GM19238 (cell line): ENCODE results near the gene TRABD2B.

Source experiments
- DNase-seq: peaks from one replicate; pipeline ENCODE4 v3.0.0; 2011; ENCODE audit warnings: low spot score; ENCODE audit not compliant: insufficient read length

TRABD2B gene

DNA sequence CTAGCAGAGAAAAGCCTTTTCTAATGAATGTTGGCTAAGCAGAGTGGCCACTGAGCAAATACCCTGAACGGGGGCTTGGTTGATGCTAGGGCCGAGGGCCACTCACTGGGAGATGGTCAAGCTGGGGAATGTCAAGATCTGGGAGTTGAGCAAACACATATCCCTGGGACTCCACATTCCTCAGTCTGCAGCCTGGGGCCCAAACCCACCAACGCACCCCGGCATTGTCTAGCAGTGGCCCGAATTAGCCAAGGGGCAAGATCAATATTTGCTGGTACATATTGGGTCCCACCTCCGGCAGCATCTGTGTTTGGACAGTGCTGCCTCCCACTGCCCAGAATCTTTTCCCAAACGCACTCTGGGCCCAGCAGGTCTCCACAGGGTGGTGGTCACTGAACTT, 144.1 kb downstream of the TRABD2B start:
- DNase-seq: no peak

DNA sequence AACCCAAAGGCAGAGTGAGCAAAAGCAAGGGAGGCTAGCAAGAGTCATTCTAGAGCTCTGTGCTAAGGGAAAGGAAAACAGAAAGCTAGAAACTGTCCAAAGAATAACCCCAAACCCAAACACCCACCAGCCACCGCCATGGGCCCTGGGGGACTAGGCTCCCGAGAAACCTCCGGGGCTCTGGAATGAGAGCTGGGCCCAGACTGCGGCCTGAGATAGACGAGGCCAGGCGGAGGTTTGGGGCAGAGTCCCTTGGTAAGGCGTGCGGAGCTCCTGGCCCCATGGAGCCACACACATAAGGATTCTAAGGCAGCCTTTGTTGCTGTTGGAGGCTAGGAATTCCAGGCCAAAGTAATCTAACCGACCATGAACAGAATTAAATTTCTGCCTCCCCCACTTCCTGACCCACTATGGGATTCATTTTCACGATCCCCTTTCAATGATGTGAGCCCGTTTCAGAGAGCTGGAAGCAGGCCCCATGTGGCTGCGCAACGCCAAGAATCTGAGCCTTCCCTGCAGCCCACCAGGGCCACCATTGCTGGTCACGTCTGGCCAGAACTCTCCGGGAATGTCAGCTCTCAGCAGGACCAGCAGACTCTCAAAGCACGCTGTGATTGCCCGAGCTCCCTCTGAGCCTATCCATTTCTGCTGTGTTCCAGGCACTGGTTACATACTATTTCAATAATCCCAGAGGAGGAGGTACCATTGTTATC, 145.0 kb downstream of the TRABD2B start:
- DNase-seq: no peak

DNA sequence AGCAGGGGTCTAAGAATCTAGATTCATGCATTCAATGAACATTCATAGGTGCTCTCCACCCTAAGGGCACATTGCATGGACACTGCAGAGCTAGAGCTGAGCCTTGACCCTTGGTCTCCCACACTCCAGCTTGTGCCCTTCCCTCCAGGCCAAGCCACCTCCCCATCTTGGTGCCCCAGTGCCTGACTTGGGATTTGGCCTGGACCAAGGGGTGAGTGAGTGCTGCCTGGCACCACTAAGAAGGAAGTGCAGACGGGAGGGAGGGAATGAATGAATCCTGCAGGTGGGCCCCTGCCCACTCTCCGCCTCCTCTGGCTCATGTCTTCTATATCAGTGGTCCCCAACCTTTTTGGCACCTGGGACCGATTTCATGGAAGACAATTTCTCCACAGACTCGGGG, 146.7 kb downstream of the TRABD2B start:
- DNase-seq: no peak

DNA sequence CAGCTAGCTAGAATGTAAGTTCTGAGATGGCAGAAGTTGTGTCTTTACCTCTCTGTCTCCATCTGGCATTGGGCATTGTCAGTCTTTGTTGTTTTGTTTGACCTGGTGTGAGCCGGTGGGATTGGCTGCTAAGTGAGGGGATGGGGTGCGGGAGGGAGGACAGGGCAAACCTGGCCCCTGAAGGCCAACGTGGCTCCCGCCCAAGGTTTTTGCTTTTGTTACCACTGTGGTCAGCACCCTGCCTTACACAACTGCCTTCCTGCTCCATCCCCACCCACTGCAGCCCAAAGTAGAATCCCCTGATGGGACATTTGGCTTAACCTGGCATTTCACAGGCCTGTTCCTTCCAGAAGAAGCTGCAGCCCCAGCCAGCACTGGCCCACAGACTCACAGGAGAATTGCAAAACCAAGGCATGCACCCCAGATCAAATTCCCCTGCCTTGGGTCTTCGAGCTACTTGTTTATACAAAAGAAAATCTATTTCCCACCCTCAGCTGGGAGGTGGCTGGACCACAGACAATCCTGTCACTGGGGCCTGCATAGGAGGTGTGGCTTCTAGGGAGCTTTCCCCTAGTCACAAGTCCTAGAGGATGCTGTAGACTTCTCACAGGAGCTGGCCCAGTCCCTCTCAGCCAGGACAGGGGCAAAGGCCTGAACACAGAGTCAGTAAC, 147.5 kb downstream of the TRABD2B start:
- no peak for DNase-seq

DNA sequence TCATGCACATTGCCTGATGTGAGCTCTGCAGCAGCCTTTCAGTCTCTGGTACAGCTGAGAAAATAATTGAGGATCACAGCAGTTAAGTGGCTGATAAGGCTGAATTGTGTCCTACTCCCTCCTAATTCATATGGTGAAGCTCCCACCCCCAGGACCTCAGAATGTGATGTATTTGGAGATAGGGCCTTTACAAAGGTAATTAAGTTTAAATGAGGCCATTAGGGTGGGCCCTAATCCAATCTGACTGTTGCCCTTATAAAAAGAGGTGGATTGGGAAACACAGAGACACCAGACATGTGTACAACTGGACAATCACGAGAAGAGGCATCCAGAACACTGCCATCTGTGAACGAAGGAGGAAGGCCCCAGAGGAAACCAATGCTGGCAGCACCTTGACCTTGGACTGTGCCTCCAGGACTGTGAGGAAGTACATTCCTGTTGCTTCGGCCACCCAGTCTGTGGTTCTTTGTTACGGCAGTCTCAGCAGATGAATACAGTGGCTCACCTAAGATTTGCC, 148.1 kb downstream of the TRABD2B start:
- DNase-seq: no peak

DNA sequence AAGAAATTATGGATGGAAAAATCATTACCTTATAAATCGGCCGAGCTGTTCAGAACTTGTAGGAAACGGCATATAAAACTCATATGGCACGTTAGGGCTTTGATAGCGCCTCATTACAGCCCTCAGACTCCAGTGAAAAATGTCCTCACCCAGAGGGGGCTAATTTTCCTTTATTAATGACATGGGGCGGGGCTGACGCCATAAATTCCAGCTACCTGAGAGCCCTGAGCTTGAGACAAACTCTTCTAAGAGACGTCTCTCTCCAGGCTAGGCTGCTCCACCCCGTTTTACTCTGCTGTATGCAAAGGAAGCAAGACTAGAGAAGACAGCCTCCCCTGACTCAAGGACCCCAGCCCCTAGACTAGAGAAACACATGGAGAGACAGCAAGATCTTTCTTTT, 149.4 kb downstream of the TRABD2B start:
- DNase-seq: no peak

DNA sequence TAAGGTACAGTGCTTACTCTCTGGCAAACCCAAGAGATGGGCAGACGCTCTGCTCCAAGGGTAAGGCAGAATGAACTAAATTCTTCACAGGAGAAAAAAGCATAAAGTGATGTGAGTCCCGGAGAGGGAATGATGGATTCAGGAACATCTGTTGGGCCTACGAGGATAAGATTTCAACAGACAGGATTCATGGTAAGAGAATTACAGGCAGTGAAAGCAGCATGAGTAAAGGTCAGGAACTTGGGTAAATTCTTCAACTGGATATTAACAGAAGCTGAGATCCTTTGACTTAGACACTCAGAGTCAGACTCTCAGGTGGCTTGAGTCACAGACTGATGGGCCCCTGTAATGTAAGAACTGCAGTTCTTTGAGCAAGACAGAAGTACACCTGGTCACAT, 152.6 kb downstream of the TRABD2B start:
- no peak for DNase-seq

DNA sequence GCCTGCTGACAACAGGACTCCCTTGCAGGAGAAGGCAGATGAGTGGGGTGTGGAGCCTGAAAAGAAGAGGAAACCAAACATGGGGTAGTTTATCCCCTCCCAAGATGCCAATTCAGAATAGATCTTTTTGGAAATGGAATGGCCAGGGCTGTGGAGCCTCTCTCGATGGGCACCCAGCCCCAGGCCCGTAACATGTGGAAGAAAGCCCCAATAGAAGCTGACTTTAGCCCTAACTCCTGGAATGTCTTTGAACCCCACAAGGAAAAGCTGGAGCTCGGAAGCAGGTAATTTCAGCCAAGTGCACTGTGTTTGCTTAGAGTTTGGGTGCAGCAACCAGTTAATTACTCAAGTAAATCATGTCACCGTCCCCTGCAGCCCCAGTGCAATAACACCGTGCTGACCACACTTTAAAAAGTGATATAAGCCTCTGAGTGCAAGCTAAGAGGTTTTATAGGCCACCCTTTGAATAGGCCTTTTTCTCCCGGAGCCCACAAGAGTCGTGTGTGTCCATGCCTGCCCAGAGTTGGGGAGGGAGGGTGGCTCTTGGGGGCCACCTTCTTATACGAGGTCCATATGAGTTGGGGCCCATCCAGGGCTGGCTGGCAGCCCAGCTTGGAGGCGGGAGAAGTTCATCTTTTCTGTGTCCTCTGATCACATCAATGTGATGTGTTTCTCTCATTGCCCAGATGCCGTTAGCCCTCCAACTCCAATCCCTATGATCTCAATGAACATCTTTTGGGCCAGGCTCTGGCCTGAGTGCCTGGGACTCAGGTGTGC, 153.2 kb downstream of the TRABD2B start:
- no peak for DNase-seq

DNA sequence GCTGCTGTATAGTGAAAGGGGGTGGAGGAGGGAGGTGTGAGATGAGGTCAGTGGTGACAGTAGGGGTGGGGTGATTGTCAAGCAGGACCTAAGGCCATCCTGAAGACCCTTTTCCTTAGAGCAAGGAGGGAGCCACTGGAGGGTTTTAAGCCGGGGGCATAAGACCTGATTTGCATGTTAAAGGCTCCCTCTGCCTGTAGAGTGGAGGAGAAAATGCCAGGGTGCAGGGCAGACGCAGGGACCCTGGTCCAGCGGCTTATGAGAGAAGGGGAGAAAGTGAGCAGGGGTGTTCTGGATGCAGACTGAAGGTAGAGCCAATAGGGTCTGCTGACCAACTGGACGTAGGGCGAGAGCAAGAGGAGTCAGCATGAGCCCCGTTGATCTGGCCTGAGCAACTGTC, 154.1 kb downstream of the TRABD2B start:
- no peak for DNase-seq

DNA sequence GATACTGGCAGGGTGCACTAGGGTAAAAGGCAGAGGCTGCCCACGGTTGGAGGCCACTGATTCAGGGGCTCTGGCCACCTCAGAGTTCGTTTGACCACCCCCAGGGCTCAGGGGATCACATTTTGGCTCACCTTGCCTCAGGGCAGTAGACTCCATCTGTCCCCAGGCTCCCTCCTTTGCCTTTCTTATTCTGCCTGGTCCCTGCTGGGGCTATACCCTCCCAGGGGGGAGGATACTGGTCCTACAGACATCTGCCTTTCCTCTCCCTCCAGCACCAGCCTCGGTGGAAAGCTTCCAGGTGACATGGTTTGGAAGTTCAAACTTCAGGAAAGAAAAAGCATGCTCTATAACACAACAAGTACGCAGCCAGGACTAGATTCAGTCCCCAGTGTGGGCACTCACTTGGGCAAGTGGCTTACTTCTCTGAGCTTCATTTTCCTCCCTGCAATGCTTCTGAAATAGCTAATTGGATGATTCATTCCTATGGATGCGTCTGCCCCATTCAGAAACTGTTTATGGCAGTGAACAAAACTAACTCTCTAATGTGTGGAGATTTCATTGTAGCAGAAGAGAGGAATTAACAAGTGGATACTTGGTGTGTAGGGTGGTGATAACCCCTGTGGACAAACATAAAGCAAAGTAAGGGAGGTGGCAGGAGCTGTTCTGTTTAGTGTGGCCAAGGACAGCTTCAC, 154.8 kb downstream of the TRABD2B start:
- no peak for DNase-seq

DNA sequence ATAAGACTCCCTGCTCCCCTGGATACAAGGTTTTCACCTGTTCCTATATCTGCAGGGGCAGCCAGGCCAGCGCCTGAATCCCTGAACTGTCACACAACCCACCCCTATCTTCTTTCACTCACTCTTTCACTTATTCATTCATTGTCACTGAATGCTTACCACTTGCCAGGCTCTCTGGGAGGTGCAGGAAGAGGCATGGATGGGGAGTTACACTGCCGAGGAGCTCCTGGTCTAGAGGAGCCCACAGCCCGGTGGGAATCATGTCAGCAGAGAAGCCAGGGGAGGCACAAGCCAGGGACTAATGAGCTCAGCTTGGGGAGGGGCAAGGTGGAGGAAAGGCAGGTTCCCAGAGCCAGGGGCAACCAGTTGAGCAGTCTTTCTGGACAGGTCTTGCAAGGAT, 155.8 kb downstream of the TRABD2B start:
- DNase-seq: no peak

DNA sequence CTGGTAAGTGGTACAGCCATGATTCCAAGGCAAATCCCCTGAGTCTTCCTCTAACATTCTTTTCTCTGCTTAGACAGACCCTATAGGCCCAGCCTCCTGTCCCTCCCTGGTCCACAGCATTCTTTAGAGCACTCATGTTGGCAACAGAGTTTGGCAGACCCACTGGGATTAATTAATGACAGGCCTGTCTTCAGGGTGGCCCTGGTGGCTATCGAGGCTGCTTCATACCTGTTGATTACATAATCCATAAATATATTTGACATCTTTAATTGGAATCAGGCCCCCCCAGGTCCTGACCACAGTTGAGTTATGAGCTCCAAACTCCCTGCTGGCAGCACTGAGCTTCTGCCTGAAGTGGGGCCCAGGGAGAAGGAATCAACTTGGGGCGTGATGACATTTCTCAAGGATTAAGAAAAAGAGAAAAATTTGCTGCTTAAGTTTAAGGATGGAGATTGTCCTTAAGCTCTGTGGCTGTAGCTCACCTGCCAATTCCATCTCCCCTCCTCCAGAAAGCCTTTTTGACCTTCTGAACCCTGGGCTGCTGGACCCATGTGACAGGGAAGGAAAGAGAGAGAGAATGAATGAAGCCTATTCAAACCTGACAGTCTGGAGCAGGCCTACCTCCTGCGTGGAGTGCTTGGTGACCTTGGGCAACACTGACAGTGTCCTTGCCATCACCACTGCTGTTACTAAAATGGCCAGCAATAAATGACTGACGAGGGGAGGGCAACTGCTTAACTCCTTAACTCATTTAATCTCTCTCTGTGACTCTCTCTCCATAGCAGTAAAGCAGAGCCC, 156.6 kb downstream of the TRABD2B start:
- DNase-seq: no peak

DNA sequence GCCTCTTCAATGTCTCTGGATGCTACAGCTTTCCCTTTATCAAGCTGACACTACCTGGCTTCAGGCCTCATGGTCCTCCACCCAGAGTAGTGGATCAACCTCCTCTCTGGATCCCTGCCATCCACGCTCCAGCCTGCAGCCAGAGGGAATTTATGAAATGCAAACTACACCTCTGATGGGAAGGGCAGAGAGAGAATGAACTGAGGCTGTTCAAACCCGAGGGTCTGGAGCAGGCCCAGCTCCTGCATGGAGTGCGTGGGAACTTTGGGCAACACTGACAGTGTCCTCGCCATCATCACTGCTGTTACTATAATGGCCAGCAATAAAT, 157.8 kb downstream of the TRABD2B start:
- DNase-seq: no peak

DNA sequence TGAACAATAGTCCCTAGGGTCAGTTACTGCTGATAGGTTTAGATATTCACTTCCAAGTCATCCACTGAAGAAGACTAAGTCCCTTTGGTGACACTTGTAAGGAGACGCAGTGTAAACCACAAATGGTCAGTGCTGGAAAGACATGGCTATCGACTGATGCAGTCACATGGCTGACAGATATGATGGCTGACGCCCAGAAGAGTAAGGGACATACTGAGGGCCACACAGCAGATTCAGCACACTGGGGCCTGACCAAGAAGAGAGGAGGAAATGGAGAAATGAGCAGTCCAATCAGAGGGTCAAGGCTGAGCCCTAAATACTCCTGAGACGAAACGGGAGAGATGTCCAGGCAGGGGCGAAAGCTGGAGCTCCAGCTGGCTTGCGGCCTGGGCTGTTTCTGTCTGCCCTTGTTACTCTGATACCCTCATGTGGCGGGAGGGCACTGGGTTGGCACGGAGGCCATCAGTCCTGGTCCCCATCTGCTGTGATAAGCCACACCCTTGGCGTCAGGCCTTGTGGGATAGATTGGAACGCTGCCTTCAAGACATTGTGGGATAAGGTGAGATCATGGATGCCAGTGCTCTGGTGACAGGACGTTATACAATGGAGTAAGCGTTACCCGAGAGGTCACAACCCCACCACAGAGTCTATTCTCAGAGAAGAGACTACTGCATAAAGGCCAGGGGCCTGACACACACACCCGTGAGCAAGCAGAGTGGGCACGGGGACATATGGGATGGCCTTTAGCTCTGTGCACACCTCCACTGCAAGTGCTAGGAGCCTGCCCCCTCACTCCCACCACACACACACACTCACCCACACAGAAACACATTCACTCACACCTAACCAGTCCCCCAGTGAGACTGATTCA, 158.4 kb downstream of the TRABD2B start:
- no peak for DNase-seq

DNA sequence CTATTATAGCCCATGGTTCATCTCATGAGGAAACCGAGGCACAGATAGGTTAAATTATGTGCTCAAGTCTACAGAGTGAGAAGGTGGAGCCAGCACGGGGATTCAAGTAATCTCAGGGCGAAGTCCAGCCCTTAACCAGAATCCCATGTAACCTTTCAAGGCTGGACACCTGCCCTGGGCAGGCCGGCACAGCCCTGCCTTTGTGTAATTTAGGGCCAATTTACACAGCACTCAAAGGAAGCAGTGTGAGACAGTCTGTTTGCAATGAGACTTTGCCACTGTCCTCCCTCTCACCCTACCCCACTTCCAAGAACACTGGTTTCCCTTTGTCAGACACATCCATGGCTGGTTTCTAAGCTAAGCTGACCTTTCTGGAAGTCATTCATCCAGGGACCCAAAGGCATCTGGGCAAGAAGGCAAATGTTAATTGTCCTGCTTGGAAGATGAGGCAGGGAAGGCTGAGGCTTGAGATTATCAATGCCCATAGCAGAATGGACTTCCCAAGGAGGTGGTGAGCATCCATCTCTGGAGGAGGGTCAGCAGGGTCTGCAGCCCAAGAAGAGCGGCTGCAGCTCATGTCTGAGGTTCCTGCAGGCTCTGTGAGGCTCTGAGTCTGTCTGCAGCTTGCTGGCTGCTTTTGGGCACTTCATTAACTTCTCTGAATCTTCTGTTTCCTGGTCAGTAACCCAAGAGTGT, 159.2 kb downstream of the TRABD2B start:
- no peak for DNase-seq

DNA sequence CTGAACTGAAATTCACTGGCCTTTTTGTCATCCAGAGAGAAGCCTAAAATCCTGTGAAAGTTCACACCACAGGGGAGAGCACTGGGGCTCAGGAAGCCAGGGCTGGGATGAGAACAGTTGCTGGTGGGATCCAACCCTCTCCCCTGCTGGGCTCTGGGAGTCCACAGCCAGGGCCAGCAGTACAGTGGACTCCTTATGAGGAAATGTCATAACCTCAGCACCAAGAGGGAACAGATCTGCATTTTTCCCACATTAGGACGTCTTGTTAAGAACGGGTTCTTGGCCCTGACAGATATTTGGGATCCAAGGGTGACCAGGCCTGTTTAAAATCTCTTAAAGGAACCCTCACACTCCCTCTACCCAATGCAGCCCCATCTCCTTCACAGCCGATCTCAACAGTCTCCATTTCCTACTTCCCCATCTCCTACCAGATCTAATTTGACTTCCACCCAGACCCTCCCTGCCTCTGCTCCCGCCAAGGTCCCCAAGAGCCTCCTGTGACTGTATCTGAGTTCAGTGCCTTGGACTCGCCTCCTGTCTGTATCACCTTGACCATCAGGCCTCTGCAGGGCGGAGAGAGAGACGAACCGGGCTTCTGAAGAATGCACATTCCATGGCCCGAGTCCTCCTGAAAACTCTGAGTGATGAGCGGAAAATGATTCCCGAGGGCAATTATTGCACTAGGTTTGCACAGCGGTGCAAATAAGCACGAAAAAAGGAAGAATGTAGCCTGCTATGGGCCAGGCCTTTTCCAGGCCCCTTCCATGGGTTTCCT, 159.9 kb downstream of the TRABD2B start:
- no peak for DNase-seq

DNA sequence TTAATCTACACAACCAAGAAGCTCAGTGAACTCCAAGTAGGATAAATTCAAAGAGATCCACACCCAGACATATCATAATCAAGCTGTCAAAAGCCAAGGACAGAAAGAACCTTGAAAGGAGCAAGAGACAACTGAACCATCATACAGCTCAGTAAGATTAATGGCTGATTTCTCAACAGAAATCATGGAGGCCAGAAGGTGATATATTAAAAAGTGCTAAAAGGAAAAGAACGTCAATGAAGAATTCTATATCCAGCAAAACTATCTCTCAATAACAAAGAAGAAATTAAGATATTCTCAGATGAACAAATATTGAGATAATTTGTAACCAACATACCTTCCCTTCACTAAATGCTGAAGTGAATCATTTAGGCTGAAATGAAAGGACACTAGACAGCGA, 161.8 kb downstream of the TRABD2B start:
- no peak for DNase-seq

DNA sequence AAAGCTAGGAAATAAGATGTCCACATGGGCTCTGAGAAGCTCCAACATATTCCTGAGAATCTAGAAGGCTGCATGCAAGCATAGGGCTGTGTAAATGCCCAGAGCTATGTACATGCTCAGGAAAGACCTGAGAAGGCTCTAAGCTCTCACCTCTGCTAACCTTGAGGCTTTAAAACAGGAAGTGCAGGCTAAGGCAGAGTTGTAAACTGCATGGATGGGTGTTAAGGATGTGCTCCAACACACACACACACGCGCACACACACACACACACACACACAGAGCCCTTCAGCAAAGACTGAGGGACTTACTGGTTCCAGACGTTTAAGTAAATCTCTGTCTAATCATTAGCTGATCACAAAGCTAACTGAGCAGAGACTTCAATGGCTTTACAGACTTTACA, 162.9 kb downstream of the TRABD2B start:
- DNase-seq: no peak
